Epidermal melanocyte (primary cell): ENCODE measurements around the gene ACTN1.
A peak's percentile ranks its signal among the peaks of the same experiment; 100 is the strongest.
"Not testable (repeated sequence)": the region's sequence is repeated elsewhere in the genome, so short reads cannot be mapped to it uniquely, and the experiment has no call there.

Experiments used
- DNase-seq: peaks from one replicate; pipeline ENCODE4 v3.0.0; 2011; ENCODE audit warnings: low spot score; ENCODE audit not compliant: insufficient read length

The ACTN1 gene

DNA sequence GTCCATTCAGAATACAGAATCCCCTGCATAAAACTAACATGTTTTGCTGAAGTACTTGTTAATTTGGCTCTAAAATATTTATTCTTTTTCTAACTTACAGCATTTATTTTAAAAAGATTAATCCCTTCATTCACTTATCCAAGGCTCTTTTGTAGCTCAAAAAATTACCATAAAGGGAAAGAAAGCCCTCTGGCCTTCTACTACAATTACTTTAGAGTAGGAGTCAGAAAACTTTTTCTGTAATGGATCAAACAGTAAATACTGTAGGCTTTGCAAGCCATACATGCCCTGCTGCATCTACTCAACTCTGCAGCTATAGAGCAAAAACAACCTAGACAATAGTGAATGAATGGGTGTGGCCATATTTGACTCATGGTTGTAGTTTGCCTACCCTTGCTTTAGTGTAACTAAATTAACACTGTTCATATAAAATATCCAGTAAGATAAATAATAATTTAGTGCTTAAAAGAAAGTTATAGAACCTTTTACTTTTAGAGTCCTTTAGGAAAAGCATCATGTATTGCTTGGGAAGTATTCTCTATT, 112.0 kb downstream of the ACTN1 start:
- DNase-seq = no peak

DNA sequence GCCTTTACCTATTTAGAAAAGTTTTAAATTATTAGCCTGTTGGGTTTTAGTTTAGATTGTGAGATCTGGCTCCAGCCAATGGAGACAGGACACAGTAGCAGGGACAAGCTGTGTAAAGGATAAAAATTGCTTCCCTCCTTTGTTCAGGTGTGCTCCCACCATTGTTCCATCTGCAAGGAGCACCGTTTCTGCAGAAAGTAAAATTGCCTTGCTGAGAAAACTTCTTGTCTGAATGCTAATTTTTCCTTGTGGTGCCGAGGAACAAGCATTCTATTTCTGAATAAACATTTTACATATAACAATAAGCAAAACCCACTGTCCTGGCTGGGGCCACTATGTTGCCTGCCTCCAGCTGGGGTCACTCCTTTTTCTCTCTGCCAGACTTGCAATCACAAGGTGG, 113.6 kb downstream of the ACTN1 start:
- no peak for DNase-seq

DNA sequence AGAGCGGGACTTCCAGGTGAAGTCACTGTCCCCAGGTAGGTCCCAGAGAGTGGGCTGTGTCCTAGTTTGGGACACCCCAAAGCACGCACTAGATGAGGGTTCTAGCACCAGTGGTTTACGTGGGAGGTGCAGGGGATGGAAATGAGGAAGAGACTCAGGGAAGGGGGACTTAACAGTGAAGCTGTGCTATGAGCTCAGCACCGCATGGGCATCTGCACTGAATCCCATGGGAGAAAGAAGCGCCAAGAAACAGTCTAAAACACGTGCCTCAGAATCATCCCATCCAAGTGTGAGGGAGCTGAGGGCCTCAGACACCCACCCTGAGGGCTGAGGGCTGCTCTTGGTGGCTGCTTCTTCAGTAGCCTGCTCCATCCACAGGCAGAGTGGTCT, 114.7 kb downstream of the ACTN1 start:
- DNase-seq = no peak

- no peak for DNase-seq
These were observed 115.3 kb downstream of the ACTN1 start for GRCh38 chr14:68863610-68864360.

DNA sequence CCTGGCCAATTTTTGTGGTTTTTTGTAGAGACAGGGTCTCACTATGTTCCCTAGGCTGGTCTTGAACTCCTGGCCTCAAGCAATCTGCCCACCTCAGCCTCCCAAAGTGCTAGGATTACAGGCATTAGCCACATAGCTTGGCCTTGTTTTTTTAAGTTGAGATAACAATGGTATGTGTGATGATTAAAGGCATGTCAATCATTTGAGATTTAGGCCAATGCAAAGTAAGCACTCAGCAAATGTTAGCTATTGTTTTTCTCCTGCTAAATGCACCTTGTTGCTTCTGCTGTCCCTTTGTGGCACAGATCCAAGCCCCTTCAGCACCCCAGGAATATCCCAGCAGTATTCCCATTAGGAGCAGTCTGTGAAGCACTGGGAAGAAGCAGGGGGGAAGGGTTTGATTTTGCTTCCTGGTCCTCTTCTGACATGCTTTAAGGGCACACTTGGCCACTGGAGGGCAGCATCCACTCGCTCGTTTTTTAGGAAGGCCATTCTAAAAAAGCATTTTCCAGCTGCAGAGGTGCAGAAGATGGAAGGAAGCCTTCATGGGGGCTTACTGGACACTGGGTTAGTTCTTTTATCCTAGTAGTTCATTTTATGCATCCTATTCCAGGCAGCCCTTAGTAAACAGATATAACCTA, 116.0 kb downstream of the ACTN1 start:
- DNase-seq = peak; percentile 92

DNA sequence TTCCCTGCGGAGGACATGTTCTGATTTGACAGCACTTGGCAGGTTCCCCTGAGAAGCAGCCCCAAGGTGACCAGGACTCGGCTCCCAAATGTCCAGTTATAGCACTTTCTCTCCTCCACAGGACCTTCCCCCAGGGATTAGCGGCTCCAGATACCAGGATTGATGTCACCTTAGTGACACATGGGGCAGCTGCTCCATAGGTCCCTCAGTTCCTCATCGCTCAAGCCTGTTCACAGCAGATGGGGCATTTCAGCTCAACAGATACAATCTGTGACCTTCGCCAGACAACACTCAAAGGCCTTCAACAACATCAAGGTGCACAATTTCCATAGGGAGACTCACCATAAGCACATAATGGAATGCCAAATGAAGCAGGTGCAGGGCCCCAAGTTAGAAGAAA, 118.3 kb downstream of the ACTN1 start:
- no peak for DNase-seq

- no peak for DNase-seq
These were observed 121.5 kb downstream of the ACTN1 start for GRCh38 chr14:68857516-68858070.

DNA sequence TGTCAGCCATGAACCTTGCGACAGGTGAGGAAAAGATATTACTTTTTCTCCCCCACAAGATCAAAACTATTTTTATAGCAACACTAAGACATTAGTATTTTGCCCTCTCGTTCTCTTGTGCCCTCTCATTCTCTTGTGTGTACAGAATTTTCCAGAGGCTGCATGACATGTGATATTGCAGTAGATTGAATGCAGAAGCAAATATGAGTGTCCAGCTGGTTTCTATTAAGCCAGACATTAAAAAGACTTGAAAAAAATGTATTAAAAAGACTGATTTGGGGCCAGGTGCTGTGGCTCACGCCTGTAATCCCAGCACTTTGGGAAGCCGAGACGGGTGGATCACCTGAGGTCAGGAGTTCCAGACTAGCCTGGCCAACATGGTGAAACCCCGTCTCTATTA, 122.5 kb downstream of the ACTN1 start:
- DNase-seq = no peak

- no peak for DNase-seq
These were observed 124.7 kb downstream of the ACTN1 start for GRCh38 chr14:68854421-68854820.

DNA sequence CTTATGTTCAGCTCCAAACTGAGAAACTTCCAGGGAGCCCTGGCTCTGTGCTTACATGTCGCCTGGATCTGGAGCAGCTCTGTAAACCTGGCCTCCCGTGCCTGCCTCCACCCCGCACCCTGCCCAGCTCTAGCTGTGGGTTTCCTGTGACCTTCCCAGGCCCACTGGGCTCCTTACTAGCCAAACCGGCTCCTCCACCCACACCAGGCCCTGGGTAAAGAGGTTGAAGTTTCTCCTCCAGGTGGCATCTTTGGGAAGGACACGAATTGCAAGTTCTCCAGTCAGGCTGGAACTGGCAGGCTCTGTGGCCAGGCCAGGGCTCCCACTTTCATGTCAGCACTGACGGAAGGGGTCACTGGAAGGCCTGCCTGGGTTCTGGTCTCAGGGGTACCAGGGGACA, 125.4 kb downstream of the ACTN1 start:
- DNase-seq = no peak

GRCh38 chr14:68852493-68852892, 126.6 kb downstream of the ACTN1 start:
- DNase-seq = not testable (repeated sequence)

- no peak for DNase-seq
These were observed 128.0 kb downstream of the ACTN1 start for GRCh38 chr14:68851078-68851477.

GRCh38 chr14:68849416-68849815, 129.7 kb downstream of the ACTN1 start:
- DNase-seq = no peak

- no peak for DNase-seq
These were observed 130.8 kb downstream of the ACTN1 start for GRCh38 chr14:68848253-68848652.

- not testable (repeated sequence) for DNase-seq
These were observed 131.5 kb downstream of the ACTN1 start for GRCh38 chr14:68847640-68848039.

DNA sequence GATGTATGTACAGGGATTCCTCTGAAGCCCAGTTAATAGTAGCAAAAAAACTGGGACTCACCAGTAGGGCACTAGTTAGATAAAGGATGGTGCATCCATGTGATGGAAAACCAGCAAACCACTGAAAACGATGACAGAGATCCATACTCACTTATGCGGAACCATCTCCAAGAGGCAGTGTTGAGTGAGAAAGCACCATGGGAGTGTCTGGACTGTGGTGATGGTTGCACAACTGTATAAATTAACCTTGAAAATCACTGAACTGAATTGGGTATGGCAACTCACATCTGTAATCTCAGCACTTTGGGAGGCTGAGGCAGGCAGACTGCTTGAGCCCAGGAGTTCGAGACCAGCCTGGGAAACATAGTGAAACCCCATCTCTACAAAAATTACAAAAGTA, 132.6 kb downstream of the ACTN1 start:
- DNase-seq = no peak

- no peak for DNase-seq
These were observed 134.9 kb downstream of the ACTN1 start for GRCh38 chr14:68844210-68844545.

GRCh38 chr14:68843471-68844209, 135.5 kb downstream of the ACTN1 start:
- DNase-seq = peak; percentile 59

- DNase-seq = no peak
These were observed 136.8 kb downstream of the ACTN1 start for GRCh38 chr14:68842298-68842697.

DNA sequence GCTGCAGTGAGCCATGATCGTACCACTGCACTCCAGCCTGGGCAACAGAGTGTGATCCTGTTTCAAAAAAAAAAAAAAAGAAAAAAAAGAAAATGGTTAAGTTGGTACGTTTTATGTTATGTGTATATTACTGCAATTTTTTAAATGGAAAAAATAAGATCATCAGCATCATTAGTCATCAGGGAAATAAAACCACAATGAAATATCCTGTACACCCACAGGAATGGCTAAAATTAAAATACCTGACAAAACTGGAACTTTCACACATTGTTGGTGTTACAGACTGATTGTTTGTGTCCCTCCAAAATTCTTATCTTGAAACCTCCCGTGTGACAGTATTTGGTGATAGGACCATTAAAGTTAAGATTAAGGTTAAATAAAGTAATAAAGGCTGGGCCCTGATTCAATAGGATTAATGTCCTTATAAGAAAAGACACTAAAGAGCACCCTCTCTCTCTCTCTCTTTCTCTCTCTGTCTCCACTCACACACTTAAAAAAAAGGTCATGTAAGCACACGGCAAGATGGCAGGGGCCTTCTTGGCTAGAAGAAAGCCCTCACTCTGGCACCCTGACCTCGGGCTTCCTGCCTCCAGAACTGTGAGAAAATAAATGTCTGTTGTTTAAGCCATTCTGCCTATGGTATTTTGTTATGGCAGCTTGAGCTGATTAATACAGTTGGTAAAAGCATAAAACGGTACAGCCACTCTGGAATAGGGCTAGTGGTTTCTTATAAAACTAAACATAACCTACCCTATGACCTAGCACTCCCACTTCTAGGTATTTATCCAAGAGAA, 137.9 kb downstream of the ACTN1 start:
- no peak for DNase-seq

DNA sequence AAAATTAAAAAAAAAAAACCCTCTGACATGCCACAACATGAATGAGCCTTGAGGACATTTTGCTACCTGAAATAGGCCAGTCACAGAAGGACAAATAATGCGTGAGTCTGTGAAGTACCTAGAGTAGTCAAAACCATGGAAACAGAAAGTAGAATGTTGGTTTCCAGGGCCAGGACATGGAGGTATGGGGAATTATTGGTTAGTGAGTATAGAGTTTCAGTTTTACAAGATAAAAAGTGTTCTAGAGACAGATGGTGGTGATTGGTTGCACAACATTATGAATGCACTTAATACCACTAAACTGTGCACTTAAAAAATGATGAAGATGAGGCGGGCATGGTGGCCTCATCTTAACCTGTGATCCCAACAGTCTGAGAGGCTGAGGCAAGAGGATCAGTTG, 138.6 kb downstream of the ACTN1 start:
- no peak for DNase-seq
